K562 (cell line): Measurements from ENCODE around the gene ATXN2L.
A peak's percentile ranks its signal among the peaks of the same experiment; 100 is the strongest.

Source experiments
- KLF16 ChIP-seq: IDR thresholded peaks from 2 replicates; pipeline ENCODE4 v1.6.1; 2016; ENCODE audit warnings: antibody characterized with exemption
- NBN ChIP-seq: fragments of 450-650 bp; IDR thresholded peaks from 2 replicates; pipeline ENCODE4 v1.6.1; 2016; ENCODE audit warnings: low read depth, mild to moderate bottlenecking
- POLR2H ChIP-seq: IDR thresholded peaks from 2 replicates; pipeline ENCODE4 v1.6.1; 2016; ENCODE audit warnings: missing genetic modification characterization, low read depth, mild to moderate bottlenecking, control low read depth, missing compliant biosample characterization, moderate library complexity
- SP2 ChIP-seq: IDR thresholded peaks from 2 replicates; pipeline ENCODE4 v1.6.1; 2011; ENCODE audit warnings: mild to moderate bottlenecking, low read depth, low read length, moderate library complexity; ENCODE audit not compliant: poor library complexity, severe bottlenecking; ENCODE audit errors: extremely low read depth
- ZNF217 ChIP-seq: sonication (generic); formaldehyde crosslinking; IDR thresholded peaks from 2 replicates; pipeline ENCODE4 v1.8.0; 2022; ENCODE audit warnings: mild to moderate bottlenecking, missing genetic modification reagents
- ZNF239 ChIP-seq: fragments of 250-450 bp; sonication (Bioruptor Pico); IDR thresholded peaks from 2 replicates; pipeline ENCODE4 v1.4.0; 2020; ENCODE audit warnings: mild to moderate bottlenecking
- ZNF764 ChIP-seq: fragments of 250-450 bp; sonication (Bioruptor Pico); IDR thresholded peaks from 2 replicates; pipeline ENCODE4 v1.4.0; 2020; ENCODE audit warnings: low read depth, mild to moderate bottlenecking, moderate library complexity
- TF ChIP-seq, protein P1 (sequence below): IDR thresholded peaks from 3 replicates; pipeline ENCODE4 v1.6.1; 2011; ENCODE audit warnings: borderline replicate concordance, mild to moderate bottlenecking; ENCODE audit not compliant: insufficient read length, insufficient read depth
- TF ChIP-seq, protein P2 (sequence below): fragments of 450-650 bp; formaldehyde crosslinking; IDR thresholded peaks from 2 replicates; pipeline ENCODE4 v1.4.0; 2022; ENCODE audit warnings: mild to moderate bottlenecking, moderate library complexity

DNA sequence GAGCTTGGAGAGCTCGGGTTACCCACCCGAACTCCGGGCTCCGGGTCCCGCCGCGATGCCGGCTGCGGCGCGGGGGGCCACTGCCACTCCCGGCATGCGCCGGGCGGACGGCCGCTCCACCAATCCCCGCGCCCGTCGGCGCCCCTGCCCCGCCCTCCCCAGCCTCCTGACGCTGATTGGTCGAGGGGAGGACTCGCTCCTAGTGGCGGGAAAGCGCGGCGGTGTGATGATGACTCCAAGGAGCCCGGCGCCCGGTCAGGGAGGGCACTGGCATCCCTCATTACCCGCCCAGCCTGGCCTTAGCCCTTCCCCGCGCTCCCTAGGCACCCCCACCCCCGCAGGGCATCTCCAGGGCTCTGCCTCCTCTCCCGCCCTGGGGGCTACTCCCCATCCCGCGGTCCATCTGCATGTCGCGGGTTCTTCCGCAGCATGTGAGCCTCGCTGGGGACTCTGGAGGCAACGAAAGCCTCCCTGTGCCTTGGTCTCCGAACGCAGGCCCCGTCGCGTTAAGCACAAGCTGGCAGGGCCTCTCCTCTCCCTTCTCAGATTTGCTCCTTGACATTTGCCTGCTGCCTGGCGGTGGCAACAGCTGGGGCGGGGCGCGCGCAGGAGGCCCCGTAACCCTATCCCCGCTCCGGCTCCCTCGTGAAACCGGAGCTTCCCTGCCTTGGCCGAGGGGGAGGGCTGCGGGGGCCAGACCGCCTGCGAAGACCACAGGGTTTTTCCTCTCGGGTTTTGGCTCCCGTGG is 57.2 kb downstream of the ATXN2L start:
- TF ChIP-seq, protein P1, sequence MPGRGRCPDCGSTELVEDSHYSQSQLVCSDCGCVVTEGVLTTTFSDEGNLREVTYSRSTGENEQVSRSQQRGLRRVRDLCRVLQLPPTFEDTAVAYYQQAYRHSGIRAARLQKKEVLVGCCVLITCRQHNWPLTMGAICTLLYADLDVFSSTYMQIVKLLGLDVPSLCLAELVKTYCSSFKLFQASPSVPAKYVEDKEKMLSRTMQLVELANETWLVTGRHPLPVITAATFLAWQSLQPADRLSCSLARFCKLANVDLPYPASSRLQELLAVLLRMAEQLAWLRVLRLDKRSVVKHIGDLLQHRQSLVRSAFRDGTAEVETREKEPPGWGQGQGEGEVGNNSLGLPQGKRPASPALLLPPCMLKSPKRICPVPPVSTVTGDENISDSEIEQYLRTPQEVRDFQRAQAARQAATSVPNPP: no peak
- no peak for TF ChIP-seq NBN
- no peak for TF ChIP-seq POLR2H
- no peak for TF ChIP-seq ZNF217 (CRISPR knock-in tag)
- no peak for TF ChIP-seq ZNF764 (CRISPR knock-in tag)
- TF ChIP-seq SP2: peak; percentile 42
- TF ChIP-seq KLF16: no peak
- TF ChIP-seq, protein P2, sequence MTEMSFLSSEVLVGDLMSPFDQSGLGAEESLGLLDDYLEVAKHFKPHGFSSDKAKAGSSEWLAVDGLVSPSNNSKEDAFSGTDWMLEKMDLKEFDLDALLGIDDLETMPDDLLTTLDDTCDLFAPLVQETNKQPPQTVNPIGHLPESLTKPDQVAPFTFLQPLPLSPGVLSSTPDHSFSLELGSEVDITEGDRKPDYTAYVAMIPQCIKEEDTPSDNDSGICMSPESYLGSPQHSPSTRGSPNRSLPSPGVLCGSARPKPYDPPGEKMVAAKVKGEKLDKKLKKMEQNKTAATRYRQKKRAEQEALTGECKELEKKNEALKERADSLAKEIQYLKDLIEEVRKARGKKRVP: no peak
- TF ChIP-seq ZNF239 (CRISPR knock-in tag): no peak
